GM20000 (cell line): ENCODE measurements around the gene ETAA1.

Source experiments
- DNase-seq: peaks from one replicate; pipeline ENCODE4 v3.0.0; 2012; ENCODE audit warnings: low spot score
- TF ChIP-seq, protein P1 (sequence below): IDR thresholded peaks from 2 replicates; pipeline ENCODE4 v1.5.1; 2012; ENCODE audit warnings: mild to moderate bottlenecking, control low read depth; ENCODE audit errors: extremely low read depth, missing control alignments

The ETAA1 gene

DNA sequence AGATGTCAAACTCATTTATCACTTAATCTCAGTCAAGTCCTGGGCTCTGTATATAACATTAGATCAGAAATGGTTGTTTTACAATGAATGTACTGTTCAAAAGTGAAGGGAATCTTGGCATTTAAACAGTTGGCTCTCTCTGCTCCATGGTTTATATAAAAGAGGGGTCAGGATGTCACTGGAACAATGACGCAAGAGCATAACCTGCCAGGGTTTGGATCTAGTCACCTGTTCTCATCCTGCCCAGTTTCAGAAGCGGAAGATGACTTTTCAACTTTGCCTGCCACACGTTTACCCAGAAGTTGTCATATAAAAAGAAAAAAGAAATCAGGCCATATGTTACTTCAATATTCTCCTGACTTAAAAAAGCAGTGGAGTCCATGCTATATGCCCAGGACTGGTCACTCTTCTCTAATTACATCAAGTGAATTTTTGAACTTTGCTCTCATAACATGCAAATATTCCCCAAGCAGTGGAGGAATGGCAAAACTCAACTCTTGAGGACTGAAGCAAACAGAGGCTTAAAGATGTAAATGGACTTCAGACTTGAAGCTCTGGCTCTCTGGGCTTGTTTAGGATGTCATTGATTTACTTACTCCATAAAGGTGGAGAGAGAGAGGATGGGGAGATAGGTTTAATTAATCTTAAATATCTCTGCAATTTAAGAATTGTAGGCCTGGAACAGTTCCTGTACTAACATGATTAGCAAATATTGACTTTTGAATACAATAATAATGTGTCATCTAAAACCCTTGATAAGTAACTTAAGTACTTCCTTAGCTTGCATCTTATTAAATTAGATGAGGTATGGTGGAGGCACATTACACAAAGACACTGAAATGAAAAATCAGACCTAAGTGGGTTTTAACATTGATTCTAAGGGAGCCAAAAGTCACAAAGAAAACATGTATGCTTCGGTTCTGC, 58.3 kb downstream of the ETAA1 start:
- DNase-seq: no peak
- TF ChIP-seq, protein P1, sequence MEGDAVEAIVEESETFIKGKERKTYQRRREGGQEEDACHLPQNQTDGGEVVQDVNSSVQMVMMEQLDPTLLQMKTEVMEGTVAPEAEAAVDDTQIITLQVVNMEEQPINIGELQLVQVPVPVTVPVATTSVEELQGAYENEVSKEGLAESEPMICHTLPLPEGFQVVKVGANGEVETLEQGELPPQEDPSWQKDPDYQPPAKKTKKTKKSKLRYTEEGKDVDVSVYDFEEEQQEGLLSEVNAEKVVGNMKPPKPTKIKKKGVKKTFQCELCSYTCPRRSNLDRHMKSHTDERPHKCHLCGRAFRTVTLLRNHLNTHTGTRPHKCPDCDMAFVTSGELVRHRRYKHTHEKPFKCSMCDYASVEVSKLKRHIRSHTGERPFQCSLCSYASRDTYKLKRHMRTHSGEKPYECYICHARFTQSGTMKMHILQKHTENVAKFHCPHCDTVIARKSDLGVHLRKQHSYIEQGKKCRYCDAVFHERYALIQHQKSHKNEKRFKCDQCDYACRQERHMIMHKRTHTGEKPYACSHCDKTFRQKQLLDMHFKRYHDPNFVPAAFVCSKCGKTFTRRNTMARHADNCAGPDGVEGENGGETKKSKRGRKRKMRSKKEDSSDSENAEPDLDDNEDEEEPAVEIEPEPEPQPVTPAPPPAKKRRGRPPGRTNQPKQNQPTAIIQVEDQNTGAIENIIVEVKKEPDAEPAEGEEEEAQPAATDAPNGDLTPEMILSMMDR: no peak

DNA sequence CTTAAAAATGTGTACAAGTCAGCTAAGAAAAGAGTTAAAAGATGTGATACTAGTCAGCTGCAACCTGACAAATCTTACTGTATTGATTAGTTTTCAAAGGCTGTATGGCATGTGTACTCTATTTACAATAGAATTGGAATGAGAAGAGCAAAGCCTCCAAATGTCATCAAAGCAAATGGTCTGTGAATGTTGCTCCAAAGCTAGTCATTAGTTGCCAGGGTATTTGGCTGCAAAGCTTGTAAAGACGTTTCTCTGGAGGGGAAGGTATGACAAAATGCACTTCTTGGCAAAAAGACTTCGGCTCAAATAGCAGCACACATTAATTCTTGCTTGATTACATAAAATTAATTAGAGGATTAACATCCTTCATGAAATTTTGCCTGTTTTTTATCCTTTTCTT, 59.3 kb downstream of the ETAA1 start:
- TF ChIP-seq, protein P1: no peak
- DNase-seq: no peak

DNA sequence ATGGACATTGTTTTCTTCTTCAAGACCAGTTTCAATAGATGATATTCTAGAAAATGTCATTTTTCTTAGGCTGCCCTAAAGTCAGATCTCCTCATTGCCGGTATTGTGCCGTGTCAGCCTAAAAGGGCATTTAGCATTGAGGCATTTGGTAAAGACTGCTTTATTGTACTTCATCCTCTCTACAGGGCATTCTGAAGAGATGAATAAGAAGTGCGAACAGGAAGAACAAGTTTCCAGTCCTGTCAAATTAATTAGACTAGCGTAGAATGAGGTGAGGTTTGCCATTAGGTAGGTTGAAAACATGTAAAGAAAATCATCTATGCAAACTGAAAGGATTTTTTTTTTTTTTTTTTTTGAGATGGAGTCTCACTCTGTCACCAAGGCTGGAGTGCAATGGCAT, 60.6 kb downstream of the ETAA1 start:
- TF ChIP-seq, protein P1: no peak
- DNase-seq: no peak

DNA sequence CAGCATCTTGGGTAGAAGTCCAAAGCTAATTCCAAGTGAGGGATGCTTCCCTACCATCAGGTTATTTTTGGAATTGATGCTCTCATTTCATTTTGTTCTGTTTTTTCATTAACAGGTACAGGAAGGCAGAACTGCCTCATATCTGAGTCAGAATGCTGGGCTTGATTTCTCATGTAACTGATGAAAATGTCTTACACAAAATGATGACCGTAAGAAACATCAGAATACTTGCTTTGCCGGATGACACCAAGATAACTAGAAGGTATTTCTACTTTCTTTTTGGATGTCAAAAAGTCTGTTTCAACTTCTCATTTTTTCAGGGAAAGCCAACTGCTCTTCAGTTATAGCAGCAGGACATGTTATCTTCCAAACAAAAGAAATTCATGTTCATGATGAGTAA, 62.6 kb downstream of the ETAA1 start:
- TF ChIP-seq, protein P1: no peak
- DNase-seq: no peak
